ENCODE data around the gene CTRL.

GRCh38 chr16:67936880-67937605, 5.4 kb upstream of the CTRL start:
- TF ChIP-seq CTCF (tag by site-specific recombination; IDR thresholded peaks at IDR 0.05) (no peak), SP2 (tag by site-specific recombination; IDR thresholded peaks at IDR 0.05) (no peak), GLIS2 (tag by site-specific recombination; IDR thresholded peaks at IDR 0.05) (no peak), ZNF223 (tag by site-specific recombination; IDR thresholded peaks at IDR 0.05) (no peak), YY1 (tag by site-specific recombination; IDR thresholded peaks at IDR 0.05) (no peak), ZNF510 (tag by site-specific recombination; IDR thresholded peaks at IDR 0.05; ENCODE audit: insufficient replicate concordance) (no peak)

Data from HEK293 (cell line).